Retinal pigment epithelial cell (primary cell): ENCODE measurements around the gene CHRDL1.

Source experiments
- DNase-seq: peaks from one replicate; pipeline ENCODE4 v3.0.0-alpha.2; 2010; ENCODE audit warnings: low read depth
- H3K4me3 ChIP-seq: 2 replicates; pipeline ENCODE4 v1.5.1; 2011; ENCODE audit warnings: mild to moderate bottlenecking, low read length, control low read depth, moderate library complexity
- TF ChIP-seq, protein P1 (sequence below): conservative IDR thresholded peaks from 2 replicates; pipeline ENCODE4 v1.5.1; 2011; ENCODE audit warnings: low read depth, low read length, control low read depth, inconsistent platforms

Gene CHRDL1

DNA sequence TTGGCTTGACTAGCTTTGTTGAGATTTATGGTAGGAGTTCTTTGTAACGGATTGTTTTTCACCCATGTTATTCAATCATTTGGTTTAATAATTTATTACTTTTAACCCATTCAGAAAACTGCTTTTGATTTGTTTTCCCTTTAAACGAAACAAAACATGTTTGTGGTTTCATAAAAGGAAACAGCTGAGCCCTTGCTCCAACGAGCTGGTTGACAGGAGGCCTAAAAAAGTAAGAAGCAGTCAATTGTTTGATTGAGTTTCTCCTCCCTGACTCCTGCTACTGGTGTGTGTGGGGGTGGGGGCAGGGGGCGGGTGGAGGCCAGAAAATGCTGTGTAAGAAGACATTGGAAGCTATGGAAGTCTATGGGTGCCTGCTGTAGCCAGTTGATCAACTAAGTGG lies 102.8 kb downstream of the CHRDL1 start:
- DNase-seq, result no peak
- H3K4me3 ChIP-seq, result no peak overlapping the region
- TF ChIP-seq, protein P1, sequence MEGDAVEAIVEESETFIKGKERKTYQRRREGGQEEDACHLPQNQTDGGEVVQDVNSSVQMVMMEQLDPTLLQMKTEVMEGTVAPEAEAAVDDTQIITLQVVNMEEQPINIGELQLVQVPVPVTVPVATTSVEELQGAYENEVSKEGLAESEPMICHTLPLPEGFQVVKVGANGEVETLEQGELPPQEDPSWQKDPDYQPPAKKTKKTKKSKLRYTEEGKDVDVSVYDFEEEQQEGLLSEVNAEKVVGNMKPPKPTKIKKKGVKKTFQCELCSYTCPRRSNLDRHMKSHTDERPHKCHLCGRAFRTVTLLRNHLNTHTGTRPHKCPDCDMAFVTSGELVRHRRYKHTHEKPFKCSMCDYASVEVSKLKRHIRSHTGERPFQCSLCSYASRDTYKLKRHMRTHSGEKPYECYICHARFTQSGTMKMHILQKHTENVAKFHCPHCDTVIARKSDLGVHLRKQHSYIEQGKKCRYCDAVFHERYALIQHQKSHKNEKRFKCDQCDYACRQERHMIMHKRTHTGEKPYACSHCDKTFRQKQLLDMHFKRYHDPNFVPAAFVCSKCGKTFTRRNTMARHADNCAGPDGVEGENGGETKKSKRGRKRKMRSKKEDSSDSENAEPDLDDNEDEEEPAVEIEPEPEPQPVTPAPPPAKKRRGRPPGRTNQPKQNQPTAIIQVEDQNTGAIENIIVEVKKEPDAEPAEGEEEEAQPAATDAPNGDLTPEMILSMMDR, result no peak

DNA sequence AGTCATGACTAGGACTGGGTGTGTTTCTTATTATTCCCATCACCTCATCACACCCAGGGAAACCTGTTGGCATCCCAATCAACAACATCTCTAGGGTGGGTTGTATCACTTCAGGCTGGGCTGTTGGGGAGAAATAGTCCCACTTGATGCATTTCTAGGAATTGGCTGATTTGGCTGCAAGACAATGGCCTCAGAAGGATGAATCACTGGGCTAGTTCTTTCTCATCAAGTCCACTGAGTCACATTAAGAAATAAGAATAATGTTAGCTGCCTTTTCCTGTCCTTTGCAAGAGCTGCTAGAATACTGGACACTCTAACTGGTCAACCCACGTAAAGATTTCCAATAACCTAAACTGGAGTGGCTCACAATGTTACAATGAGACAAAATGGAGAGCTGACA lies 104.2 kb downstream of the CHRDL1 start:
- no peak overlapping the region for H3K4me3 ChIP-seq
- TF ChIP-seq, protein P1, result no peak
- no peak for DNase-seq

DNA sequence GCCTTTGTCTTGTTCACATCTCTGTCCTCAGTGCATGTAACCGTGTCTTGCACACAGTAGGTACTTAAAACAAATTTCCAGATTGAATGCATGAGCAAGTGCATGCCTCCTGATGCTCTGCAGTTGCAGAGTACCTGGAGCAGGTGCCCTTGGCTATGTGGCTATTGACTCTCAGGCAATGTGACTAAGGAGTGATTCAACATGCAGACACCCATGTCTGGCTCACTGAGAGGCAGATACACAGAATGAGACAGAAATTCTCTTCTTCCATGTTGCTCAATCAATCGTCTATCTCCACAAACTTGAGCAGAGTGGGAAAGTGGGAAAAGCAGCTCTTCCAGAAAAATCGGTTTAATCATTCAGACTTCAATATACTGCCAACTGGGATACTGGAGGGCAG lies 111.0 kb downstream of the CHRDL1 start:
- TF ChIP-seq, protein P1, result no peak
- no peak overlapping the region for H3K4me3 ChIP-seq
- DNase-seq, result no peak

DNA sequence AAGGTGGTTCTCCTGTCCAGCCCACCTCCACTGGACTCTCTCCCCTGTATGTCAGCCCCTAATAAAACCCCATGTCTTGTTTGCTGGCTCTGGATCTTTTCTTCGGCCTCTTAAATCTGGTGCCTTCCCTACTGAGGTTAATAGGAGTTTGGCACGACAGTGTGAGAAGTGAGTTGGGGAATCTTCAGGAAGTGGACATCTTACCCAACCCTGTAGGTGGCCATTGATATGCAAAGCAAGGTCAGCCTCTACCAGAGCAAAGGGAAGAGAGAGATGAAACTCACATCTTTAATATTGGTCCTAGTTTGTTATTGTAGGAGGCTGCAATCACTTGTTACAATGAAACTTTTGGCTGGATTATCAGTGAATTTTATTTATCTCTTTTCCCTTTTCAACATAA lies 111.7 kb downstream of the CHRDL1 start:
- TF ChIP-seq, protein P1, result no peak
- no peak for DNase-seq

DNA sequence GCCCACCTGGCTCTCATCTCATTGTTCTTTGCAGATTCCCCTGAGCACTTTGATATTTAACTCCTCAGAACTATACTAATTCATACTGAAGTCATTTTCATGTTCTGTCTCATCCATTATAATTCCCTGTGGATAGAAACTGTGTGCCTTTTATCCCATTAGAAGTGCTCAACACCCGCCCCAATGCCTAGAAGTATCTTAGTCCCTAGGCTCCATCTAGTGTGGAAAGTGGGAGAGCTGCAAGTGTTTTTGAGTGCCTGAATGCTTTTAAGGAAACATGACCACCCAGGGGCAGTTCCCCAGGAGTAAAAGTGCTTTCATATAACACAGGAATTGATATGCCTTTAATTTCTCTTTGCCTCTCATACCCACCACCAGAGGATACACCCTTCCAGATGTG lies 117.0 kb downstream of the CHRDL1 start:
- no peak overlapping the region for H3K4me3 ChIP-seq
- no peak for DNase-seq
- TF ChIP-seq, protein P1, result no peak

More for the DNA sequence above, 111.7 kb downstream of the CHRDL1 start:
- H3K4me3 ChIP-seq, result no peak overlapping the region

DNA sequence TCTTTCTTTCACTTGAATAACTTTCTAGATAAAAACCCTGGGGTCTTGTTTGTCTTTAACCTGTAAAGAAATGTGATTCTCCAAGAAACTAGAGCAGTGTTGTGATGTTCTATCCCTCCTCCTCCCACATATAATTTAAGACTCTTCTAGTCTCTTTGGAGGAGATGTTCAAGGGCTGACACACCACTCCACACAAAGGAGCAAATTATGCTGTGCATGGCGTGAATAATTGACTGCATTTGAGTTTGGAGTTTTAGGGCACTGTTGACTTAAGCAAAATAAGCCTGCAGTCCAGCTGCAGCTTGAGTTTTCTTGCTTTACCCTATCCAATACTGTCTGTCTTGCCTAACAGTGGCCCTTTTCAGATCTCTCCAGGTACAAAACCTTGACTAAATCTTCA lies 119.7 kb downstream of the CHRDL1 start:
- TF ChIP-seq, protein P1, result no peak
- no peak overlapping the region for H3K4me3 ChIP-seq
- no peak for DNase-seq

DNA sequence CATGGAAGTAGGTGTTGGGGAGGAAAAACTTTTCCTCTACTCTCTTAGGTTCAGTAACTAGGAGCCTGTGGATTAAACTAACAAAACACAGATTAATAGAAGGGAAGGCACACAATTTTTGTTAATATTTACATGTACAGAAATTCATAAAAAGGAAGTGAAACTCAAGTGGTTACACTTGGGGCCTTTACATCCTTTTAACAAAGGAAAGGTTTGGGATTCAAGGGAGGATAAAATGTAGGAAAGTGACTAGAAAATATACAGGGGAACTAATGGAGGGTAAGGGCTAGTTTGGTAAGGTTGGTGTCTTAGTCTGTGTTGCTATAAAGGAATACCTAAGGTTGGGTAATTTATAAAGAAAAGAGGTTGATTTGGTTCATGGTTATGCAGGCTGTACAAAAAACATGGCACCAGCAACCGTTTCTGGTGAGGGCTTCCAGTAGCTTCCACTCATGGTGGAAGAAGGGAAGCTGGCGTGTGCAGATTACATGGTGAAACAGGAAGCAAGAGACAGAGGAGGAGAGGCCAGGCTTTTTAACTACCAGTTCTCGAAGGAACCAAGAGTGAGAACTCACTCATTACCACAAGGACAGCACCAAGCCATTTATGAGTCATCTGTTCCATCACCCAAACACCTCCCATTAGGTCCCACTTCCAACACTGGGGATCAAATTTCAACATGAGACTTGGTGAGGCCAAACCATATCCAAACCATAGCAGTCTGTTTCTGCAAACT lies 124.4 kb downstream of the CHRDL1 start:
- TF ChIP-seq, protein P1, result no peak
- H3K4me3 ChIP-seq, result no peak overlapping the region
- DNase-seq, result no peak
